Karpas-422 (cell line): ENCODE measurements around the gene PSMC5. TPM values are rescaled to one million over a fixed set of nuclear protein-coding genes. Genes with fewer than 3 reads are reported as not detected.
"Not testable (repeated sequence)": the region's sequence is repeated elsewhere in the genome, so short reads cannot be mapped to it uniquely, and the experiment has no call there.

Experiments used
- DNase-seq: peaks from one replicate; pipeline ENCODE4 v3.0.0-alpha.2; 2015
- H2AFZ ChIP-seq: fragments of 200-600 bp; sonication (generic); 2 replicates; pipeline ENCODE4 v1.6.1; 2014; ENCODE audit warnings: antibody characterized with exemption, low read length, mixed read lengths
- H3K27ac ChIP-seq: fragments of 200-600 bp; sonication (generic); 2 replicates; pipeline ENCODE4 v1.5.1; 2014; ENCODE audit warnings: mild to moderate bottlenecking, low read length, moderate library complexity
- H3K27me3 ChIP-seq: fragments of 200-600 bp; sonication (generic); 2 replicates; pipeline ENCODE4 v1.6.1; 2014; ENCODE audit warnings: low read length, mixed read lengths
- H3K36me3 ChIP-seq: fragments of 200-600 bp; sonication (generic); 2 replicates; pipeline ENCODE4 v1.6.1; 2014; ENCODE audit warnings: low read length, mixed read lengths; ENCODE audit not compliant: insufficient read depth
- H3K4me1 ChIP-seq: fragments of 200-600 bp; sonication (generic); 2 replicates; pipeline ENCODE4 v1.6.1; 2014; ENCODE audit warnings: mild to moderate bottlenecking, low read length, mixed read lengths
- H3K4me2 ChIP-seq: fragments of 200-600 bp; sonication (generic); 2 replicates; pipeline ENCODE4 v1.6.1; 2014; ENCODE audit warnings: low read length, low read depth, mild to moderate bottlenecking; ENCODE audit not compliant: poor library complexity, severe bottlenecking
- H3K4me3 ChIP-seq: fragments of 200-600 bp; sonication (generic); 2 replicates; pipeline ENCODE4 v1.5.1; 2014; ENCODE audit warnings: mild to moderate bottlenecking, antibody characterized with exemption, low read length, mixed read lengths
- H3K79me2 ChIP-seq: fragments of 200-600 bp; sonication (generic); 2 replicates; pipeline ENCODE4 v1.6.1; 2014; ENCODE audit warnings: mild to moderate bottlenecking, low read length, mixed read lengths
- H3K9ac ChIP-seq: fragments of 200-600 bp; sonication (generic); 2 replicates; pipeline ENCODE4 v1.6.0; 2014; ENCODE audit warnings: low read length
- H3K9me2 ChIP-seq: fragments of 200-600 bp; sonication (generic), shearing (Covaris generic); replicated peaks from 2 replicates; pipeline ENCODE4 v1.6.0; 2014; ENCODE audit warnings: mild to moderate bottlenecking, low read length, moderate library complexity; ENCODE audit not compliant: insufficient read depth
- H3K9me3 ChIP-seq: fragments of 300-700, 200-600 bp; sonication (generic); 2 replicates; pipeline ENCODE4 v1.6.1; 2014; ENCODE audit warnings: low read length, mixed read lengths
- H4K20me1 ChIP-seq: fragments of 200-600 bp; sonication (generic); 2 replicates; pipeline ENCODE4 v1.6.1; 2014; ENCODE audit warnings: mild to moderate bottlenecking, antibody characterized with exemption, low read length, low read depth; ENCODE audit not compliant: insufficient read depth
- total RNA-seq: library from RNA; depleted of rRNA; stranded (reverse); fragments of >200 nt; shearing (Covaris generic); gene quantifications from 2 replicates; pipeline ENCODE4 v1.2.3, GENCODE V29; 2014; ENCODE audit warnings: low replicate concordance

Gene PSMC5
- total RNA-seq, 1 experiment from 2014 or later, result 26.9 TPM

- H3K4me3 ChIP-seq, result no peak overlapping the region
- no peaks in the 10 kb centered on the region for H3K9me3 ChIP-seq
- no peaks in the 10 kb centered on the region for H3K27me3 ChIP-seq
- no peak overlapping the region for H3K4me2 ChIP-seq
- H3K9ac ChIP-seq, result no peak overlapping the region
- DNase-seq, result no peak
- 0 out of 2 replicates have a peak, but pooled peaks cover 4% of the 10 kb centered on the region for H4K20me1 ChIP-seq
- peaks cover 75% of the 10 kb centered on the region for H3K36me3 ChIP-seq
- H3K27ac ChIP-seq, result no peak overlapping the region
- H3K4me1 ChIP-seq, result no peaks in the 10 kb centered on the region
- no peak overlapping the region for H2AFZ ChIP-seq
- no peaks in the 10 kb centered on the region for H3K9me2 ChIP-seq
- H3K79me2 ChIP-seq, result peaks cover 91% of the 10 kb centered on the region
These were observed 35.0 kb upstream of the PSMC5 start for GRCh38 chr17:63792055-63792729.

- not testable (repeated sequence) for H4K20me1 ChIP-seq, H3K4me2 ChIP-seq, H3K9me3 ChIP-seq, H3K4me3 ChIP-seq, H3K27ac ChIP-seq, H3K27me3 ChIP-seq, H3K4me1 ChIP-seq, H3K9me2 ChIP-seq, DNase-seq, H3K9ac ChIP-seq, H2AFZ ChIP-seq
- Histone ChIP-seq H3K36me3 (peaks cover 88% of the 10 kb centered on the region), H3K79me2 (peaks cover 89% of the 10 kb centered on the region)
These were observed 30.9 kb upstream of the PSMC5 start for GRCh38 chr17:63796375-63796774.

- H3K9ac ChIP-seq, result no peak overlapping the region
- no peak overlapping the region for H3K4me3 ChIP-seq
- no peaks in the 10 kb centered on the region for H3K27me3 ChIP-seq
- peaks cover 77% of the 10 kb centered on the region for H3K79me2 ChIP-seq
- no peak overlapping the region for H3K4me2 ChIP-seq
- H3K9me3 ChIP-seq, result no peaks in the 10 kb centered on the region
- H2AFZ ChIP-seq, result no peak overlapping the region
- no peak overlapping the region for H3K27ac ChIP-seq
- H3K4me1 ChIP-seq, result no peaks in the 10 kb centered on the region
- no peaks in the 10 kb centered on the region for H3K9me2 ChIP-seq
- peaks cover 81% of the 10 kb centered on the region for H3K36me3 ChIP-seq
- H4K20me1 ChIP-seq, result 0 out of 2 replicates have a peak, but pooled peaks cover 3% of the 10 kb centered on the region
- no peak for DNase-seq
These were observed 28.6 kb upstream of the PSMC5 start for GRCh38 chr17:63798572-63799106.

GRCh38 chr17:63800783-63801182 is 26.4 kb upstream of the PSMC5 start:
- Histone ChIP-seq H4K20me1 (0 out of 2 replicates have a peak, but pooled peaks cover 3% of the 10 kb centered on the region), H3K27ac (no peak overlapping the region), H3K9me3 (no peaks in the 10 kb centered on the region), H3K27me3 (no peaks in the 10 kb centered on the region), H3K36me3 (peaks cover 81% of the 10 kb centered on the region), H3K4me1 (no peaks in the 10 kb centered on the region), H3K4me2 (no peak overlapping the region), H3K9ac (no peak overlapping the region), H3K9me2 (no peaks in the 10 kb centered on the region), H3K79me2 (peaks cover 59% of the 10 kb centered on the region), H2AFZ (no peak overlapping the region), H3K4me3 (no peak overlapping the region)
- DNase-seq, result no peak

- Histone ChIP-seq H3K9ac (no peak overlapping the region), H4K20me1 (peaks cover 4% of the 10 kb centered on the region; the same call in 1 of the 2 replicates), H3K4me2 (no peak overlapping the region), H2AFZ (no peak overlapping the region), H3K4me1 (no peaks in the 10 kb centered on the region), H3K27me3 (no peaks in the 10 kb centered on the region), H3K36me3 (peaks cover 78% of the 10 kb centered on the region), H3K4me3 (no peak overlapping the region), H3K9me2 (no peaks in the 10 kb centered on the region), H3K27ac (no peak overlapping the region), H3K9me3 (no peaks in the 10 kb centered on the region), H3K79me2 (peaks cover 32% of the 10 kb centered on the region)
- no peak for DNase-seq
These were observed 22.9 kb upstream of the PSMC5 start for GRCh38 chr17:63804328-63804727.

GRCh38 chr17:63805591-63805990 is 21.6 kb upstream of the PSMC5 start:
- H3K4me1 ChIP-seq, result no peaks in the 10 kb centered on the region
- peaks cover 21% of the 10 kb centered on the region for H3K79me2 ChIP-seq
- peaks cover 76% of the 10 kb centered on the region for H3K36me3 ChIP-seq
- no peak overlapping the region for H3K4me2 ChIP-seq
- no peak for DNase-seq
- H3K9me3 ChIP-seq, result no peaks in the 10 kb centered on the region
- no peak overlapping the region for H3K27ac ChIP-seq
- H3K9me2 ChIP-seq, result no peaks in the 10 kb centered on the region
- H3K9ac ChIP-seq, result no peak overlapping the region
- H3K4me3 ChIP-seq, result no peak overlapping the region
- no peaks in the 10 kb centered on the region for H3K27me3 ChIP-seq
- H2AFZ ChIP-seq, result no peak overlapping the region
- H4K20me1 ChIP-seq, result peaks cover 4% of the 10 kb centered on the region; the same call in 1 of the 2 replicates

- DNase-seq, result no peak
- H3K9me3 ChIP-seq, result no peaks in the 10 kb centered on the region
- peaks cover 7% of the 10 kb centered on the region for H3K79me2 ChIP-seq
- no peaks in the 10 kb centered on the region for H3K27me3 ChIP-seq
- no peak overlapping the region for H3K27ac ChIP-seq
- peaks cover 4% of the 10 kb centered on the region; the same call in 1 of the 2 replicates for H4K20me1 ChIP-seq
- H3K36me3 ChIP-seq, result peaks cover 82% of the 10 kb centered on the region
- no peaks in the 10 kb centered on the region for H3K9me2 ChIP-seq
- no peaks in the 10 kb centered on the region for H3K4me1 ChIP-seq
- H3K4me2 ChIP-seq, result no peak overlapping the region
- no peak overlapping the region for H3K9ac ChIP-seq
- H2AFZ ChIP-seq, result no peak overlapping the region
- H3K4me3 ChIP-seq, result no peak overlapping the region
These were observed 17.3 kb upstream of the PSMC5 start for GRCh38 chr17:63809970-63810369.

- H3K9me3 ChIP-seq, result no peaks in the 10 kb centered on the region
- peaks cover 34% of the 10 kb centered on the region for H3K79me2 ChIP-seq
- no peak overlapping the region for H2AFZ ChIP-seq
- no peak overlapping the region for H3K27ac ChIP-seq
- H3K4me3 ChIP-seq, result no peak overlapping the region
- no peak overlapping the region for H3K4me2 ChIP-seq
- H3K9me2 ChIP-seq, result no peaks in the 10 kb centered on the region
- H3K9ac ChIP-seq, result no peak overlapping the region
- no peaks in the 10 kb centered on the region for H3K27me3 ChIP-seq
- H3K4me1 ChIP-seq, result no peaks in the 10 kb centered on the region
- DNase-seq, result no peak
- no peaks in the 10 kb centered on the region for H4K20me1 ChIP-seq
- H3K36me3 ChIP-seq, result peaks cover 82% of the 10 kb centered on the region; the same call in 1 of the 2 replicates
These were observed 11.1 kb upstream of the PSMC5 start for GRCh38 chr17:63816123-63816522.
